SK-N-SH (cell line): ENCODE results near the gene AMPD2. TPM values are rescaled to one million over a fixed set of nuclear protein-coding genes. Genes with fewer than 3 reads are reported as not detected.

Source experiments
- CTCF ChIA-PET: fragments of 300-600, 350-600 bp; formaldehyde crosslinking; extraction: SDS; loops from one replicate; lab custom pipeline; 2021; lab: Yijun Ruan, JAX
- POLR2A ChIA-PET: fragments of 350-600 bp; sonication (Branson Sonifier 250); formaldehyde crosslinking; extraction: SDS; loops from one replicate; lab custom pipeline; 2020; ENCODE audit warnings: antibody characterized with exemption, inconsistent platforms; lab: Yijun Ruan, JAX
- DNase-seq: peaks from one replicate; pipeline ENCODE4 v3.0.0; 2012
- H2AFZ ChIP-seq: fragments of 200-600 bp; sonication (generic); 2 replicates; pipeline ENCODE4 v1.8.1; 2016; ENCODE audit warnings: antibody characterized with exemption, mild to moderate bottlenecking, low read depth
- H3F3A ChIP-seq: fragments of 200-600 bp; sonication (generic); replicated peaks from 2 replicates; pipeline ENCODE3; 2016; ENCODE audit warnings: antibody characterized with exemption, mild to moderate bottlenecking; ENCODE audit not compliant: insufficient read depth
- H3K27ac ChIP-seq, 2 experiments: fragments of 200-500 bp in 1 of 2; fragments of 200-600 bp in 1 of 2; sonication (Bioruptor generic) in 1 of 2; sonication (generic), shearing (Covaris generic) in 1 of 2; 2 replicates each; pipeline versions ENCODE4 v1.5.1 to v1.6.1; 2014 to 2016; ENCODE audit warnings: low read depth in 2 of 2, inconsistent platforms in 1 of 2, low read length in 1 of 2, mild to moderate bottlenecking in 1 of 2, mixed read lengths in 1 of 2
- H3K27me3 ChIP-seq: fragments of 200-600 bp; sonication (generic), shearing (Covaris generic); 2 replicates; pipeline ENCODE4 v1.6.1; 2016; ENCODE audit warnings: mixed run types; ENCODE audit not compliant: insufficient read depth
- H3K36me3 ChIP-seq, 2 experiments: fragments of 200-500 bp in 1 of 2; fragments of 200-600 bp in 1 of 2; sonication (Bioruptor generic) in 1 of 2; sonication (generic) in 1 of 2; replicated peaks in 1 of 2; 2 replicates each; pipeline versions ENCODE3 to v1.5.1; 2014 to 2016; ENCODE audit warnings: low read length in 1 of 2, mild to moderate bottlenecking in 1 of 2; ENCODE audit not compliant: insufficient read depth in 2 of 2, control insufficient read depth in 1 of 2
- H3K4me1 ChIP-seq, 2 experiments: fragments of 200-500 bp in 1 of 2; fragments of 200-600 bp in 1 of 2; sonication (Bioruptor generic) in 1 of 2; sonication (generic), shearing (Covaris generic) in 1 of 2; 2 replicates each; pipeline versions ENCODE4 v1.5.1 to v1.6.1; 2014 to 2016; ENCODE audit warnings: low read depth in 1 of 2, low read length in 1 of 2, mixed run types in 1 of 2; ENCODE audit not compliant: insufficient read depth in 2 of 2, control insufficient read depth in 1 of 2
- H3K4me2 ChIP-seq: fragments of 200-600 bp; sonication (generic), shearing (Covaris generic); 2 replicates; pipeline ENCODE4 v1.6.1; 2017; ENCODE audit warnings: mixed run types
- H3K4me3 ChIP-seq, 2 experiments: fragments of 200-500 bp in 1 of 2; fragments of 200-600 bp in 1 of 2; sonication (Bioruptor generic) in 1 of 2; sonication (generic), shearing (Covaris generic) in 1 of 2; 2 replicates each; pipeline versions ENCODE4 v1.5.1 to v1.8.1; 2014 to 2016; ENCODE audit warnings: low read depth in 2 of 2, inconsistent platforms in 1 of 2, low read length in 1 of 2, mild to moderate bottlenecking in 1 of 2, mixed read lengths in 1 of 2, moderate library complexity in 1 of 2
- H3K79me2 ChIP-seq: fragments of 200-600 bp; sonication (generic); 2 replicates; pipeline ENCODE4 v1.8.1; 2017; ENCODE audit warnings: mild to moderate bottlenecking; ENCODE audit not compliant: insufficient read depth
- H3K9ac ChIP-seq: fragments of 200-600 bp; sonication (generic); 2 replicates; pipeline ENCODE4 v1.6.1; 2017; ENCODE audit warnings: mixed run types
- H3K9me2 ChIP-seq: fragments of 200-600 bp; sonication (generic); 2 replicates; pipeline ENCODE4 v1.6.1; 2017; ENCODE audit warnings: mixed run types
- H3K9me3 ChIP-seq: fragments of 200-600 bp; sonication (generic); 2 replicates; pipeline ENCODE4 v1.6.1; 2017; ENCODE audit warnings: mixed run types, mild to moderate bottlenecking, moderate library complexity
- H4K20me1 ChIP-seq: fragments of 200-600 bp; sonication (generic); 2 replicates; pipeline ENCODE4 v1.6.1; 2017; ENCODE audit warnings: mild to moderate bottlenecking, mixed run types; ENCODE audit not compliant: insufficient read depth
- CTCF ChIP-seq: fragments of 200-600 bp; sonication (generic); IDR thresholded peaks from 2 replicates; pipeline ENCODE4 v1.6.1; 2017; ENCODE audit warnings: antibody characterized with exemption, mild to moderate bottlenecking, moderate library complexity
- ELF1 ChIP-seq: IDR thresholded peaks from 2 replicates; pipeline ENCODE4 v1.4.0; 2012
- EP300 ChIP-seq, 2 experiments: IDR thresholded peaks; 2 replicates each; pipeline versions ENCODE4 v1.4.0 to v1.6.1; 2012; ENCODE audit warnings: borderline replicate concordance in 1 of 2, low read depth in 1 of 2, low read length in 1 of 2
- EZH2phosphoT487 ChIP-seq: fragments of 200-600 bp; sonication (generic); IDR thresholded peaks from 2 replicates; pipeline ENCODE4 v1.6.1; 2017; ENCODE audit warnings: low read depth, mixed run types, mild to moderate bottlenecking, antibody characterized with exemption, moderate library complexity, borderline replicate concordance
- IRF3 ChIP-seq: fragments of 150-350 bp; IDR thresholded peaks from 2 replicates; pipeline ENCODE4 v1.6.1; 2016; ENCODE audit warnings: mild to moderate bottlenecking, low read depth, low read length
- NFIC ChIP-seq: IDR thresholded peaks from 2 replicates; pipeline ENCODE4 v1.4.0; 2012; ENCODE audit warnings: borderline replicate concordance
- POLR2AphosphoS5 ChIP-seq: IDR thresholded peaks from 2 replicates; pipeline ENCODE4 v1.6.1; 2012; ENCODE audit warnings: low read depth, low read length
- RCOR1 ChIP-seq: fragments of 150-350 bp; IDR thresholded peaks from 2 replicates; pipeline ENCODE4 v1.6.1; 2017; ENCODE audit warnings: antibody characterized with exemption, low read length
- RFX5 ChIP-seq: IDR thresholded peaks from 2 replicates; pipeline ENCODE4 v1.6.1; 2012; ENCODE audit warnings: mild to moderate bottlenecking, improper control_type of control experiment, low read length
- RXRA ChIP-seq: IDR thresholded peaks from 2 replicates; pipeline ENCODE4 v1.4.0; 2012; ENCODE audit warnings: low read depth, mild to moderate bottlenecking, borderline replicate concordance
- USF2 ChIP-seq: fragments of 150-350 bp; IDR thresholded peaks from 2 replicates; pipeline ENCODE4 v1.6.1; 2017; ENCODE audit warnings: antibody characterized with exemption, low read length, low read depth, borderline replicate concordance
- YY1 ChIP-seq: IDR thresholded peaks from 2 replicates; pipeline ENCODE4 v1.4.0; 2012; ENCODE audit warnings: low read depth, mild to moderate bottlenecking
- WGBS: methylation state at CpG from one replicate; pipeline ENCODE4 v1.1.6; 2017; ENCODE audit warnings: low lambda C conversion rate; 5-methylcytosine and 5-hydroxymethylcytosine counted together
- polyA plus RNA-seq, 3 experiments: library from polyadenylated mRNA; depleted of rRNA; stranded (reverse); fragments of >200 nt; gene quantifications; 2 replicates each; pipeline ENCODE4 v1.2.3, GENCODE V29; 2012
- TF ChIP-seq, protein P1 (sequence below): IDR thresholded peaks from 2 replicates; pipeline ENCODE4 v1.4.0; 2012; ENCODE audit warnings: low read depth
- TF ChIP-seq, protein P2 (sequence below): IDR thresholded peaks from 2 replicates; pipeline ENCODE4 v1.4.0; 2012; ENCODE audit warnings: low read depth, borderline replicate concordance
- TF ChIP-seq, protein P3 (sequence below): IDR thresholded peaks from 2 replicates; pipeline ENCODE4 v1.6.1; 2012; ENCODE audit warnings: mild to moderate bottlenecking, low read depth, low read length, moderate library complexity

The AMPD2 gene
- polyA plus RNA-seq, 1 of the 3 experiments (the other 2 are of a cell fraction), result 59.1 TPM

DNA sequence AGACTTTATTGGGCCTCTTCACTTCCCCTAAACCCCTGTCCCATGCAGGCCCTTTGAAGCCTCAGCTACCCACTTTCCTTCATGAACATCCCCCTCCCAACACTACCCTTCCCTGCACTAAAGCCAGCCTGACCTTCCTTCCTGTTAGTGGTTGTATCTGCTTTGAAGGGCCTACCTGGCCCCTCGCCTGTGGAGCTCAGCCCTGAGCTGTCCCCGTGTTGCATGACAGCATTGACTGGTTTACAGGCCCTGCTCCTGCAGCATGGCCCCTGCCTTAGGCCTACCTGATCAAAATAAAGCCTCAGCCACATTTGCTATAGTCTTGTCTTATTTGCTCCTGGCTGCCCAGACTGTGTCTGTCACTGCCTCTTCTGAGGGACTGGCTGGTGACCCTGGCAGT is 41.8 kb downstream of the AMPD2 start:
- H3F3A ChIP-seq, result no peaks in the 10 kb centered on the region
- H3K9ac ChIP-seq, result no peak overlapping the region
- H2AFZ ChIP-seq, result no peak overlapping the region
- TF ChIP-seq IRF3 (no peak), RCOR1 (no peak), EZH2phosphoT487 (no peak), NFIC (no peak), CTCF (no peak), YY1 (no peak), RXRA (no peak), RFX5 (no peak)
- TF ChIP-seq, protein P1, sequence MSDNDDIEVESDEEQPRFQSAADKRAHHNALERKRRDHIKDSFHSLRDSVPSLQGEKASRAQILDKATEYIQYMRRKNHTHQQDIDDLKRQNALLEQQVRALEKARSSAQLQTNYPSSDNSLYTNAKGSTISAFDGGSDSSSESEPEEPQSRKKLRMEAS, result no peak
- H3K4me3 ChIP-seq, result no peak overlapping the region
- DNase-seq, result no peak
- H3K27ac ChIP-seq, result no peak overlapping the region
- 82% methylated on average over 2 of the region's 2 CpGs for WGBS
- POLR2A ChIA-PET, result no interaction called here
- peaks cover 0 to 10% of the 10 kb centered on the region in 2 experiments for H3K36me3 ChIP-seq
- H3K27me3 ChIP-seq, result no peaks in the 10 kb centered on the region
- no peaks in the 10 kb centered on the region for H3K79me2 ChIP-seq
- H3K9me2 ChIP-seq, result no peaks in the 10 kb centered on the region
- no peaks in the 10 kb centered on the region for H4K20me1 ChIP-seq
- no peak overlapping the region for H3K4me2 ChIP-seq
- H3K4me1 ChIP-seq, result peaks cover 4 to 7% of the 10 kb centered on the region in 2 experiments; a peak in 2 of 4 replicates
- CTCF ChIA-PET, result interaction anchor here (0.9 to 2.5 kb wide), 4 partner anchors 11 to 115 kb away, joined by 3 to 8 read pairs (median 4); no protein-coding TSS in a partner anchor
- no peaks in the 10 kb centered on the region for H3K9me3 ChIP-seq

GRCh38 chr1:109664671-109665070 is 45.0 kb downstream of the AMPD2 start:
- Histone ChIP-seq H3K36me3 (peaks cover 0 to 4% of the 10 kb centered on the region in 2 experiments), H3K79me2 (no peaks in the 10 kb centered on the region), H3K9ac (no peak overlapping the region), H3K4me1 (peaks cover 7% of the 10 kb centered on the region in 2 experiments; a peak in 2 of 4 replicates), H4K20me1 (no peaks in the 10 kb centered on the region), H3K9me3 (no peaks in the 10 kb centered on the region), H3F3A (no peaks in the 10 kb centered on the region), H3K27me3 (no peaks in the 10 kb centered on the region), H3K4me2 (no peak overlapping the region), H3K9me2 (no peaks in the 10 kb centered on the region), H3K27ac (no peak overlapping the region), H3K4me3 (no peak overlapping the region), H2AFZ (no peak overlapping the region)
- DNase-seq, result no peak
- WGBS, result 87% methylated on average over 1 of the region's 1 CpG
- ChIA-PET POLR2A (no interaction called here), CTCF (no interaction called here)
- TF ChIP-seq, protein P2, sequence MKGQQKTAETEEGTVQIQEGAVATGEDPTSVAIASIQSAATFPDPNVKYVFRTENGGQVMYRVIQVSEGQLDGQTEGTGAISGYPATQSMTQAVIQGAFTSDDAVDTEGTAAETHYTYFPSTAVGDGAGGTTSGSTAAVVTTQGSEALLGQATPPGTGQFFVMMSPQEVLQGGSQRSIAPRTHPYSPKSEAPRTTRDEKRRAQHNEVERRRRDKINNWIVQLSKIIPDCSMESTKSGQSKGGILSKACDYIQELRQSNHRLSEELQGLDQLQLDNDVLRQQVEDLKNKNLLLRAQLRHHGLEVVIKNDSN, result no peak
- no peak for TF ChIP-seq ELF1
- TF ChIP-seq, protein P3, sequence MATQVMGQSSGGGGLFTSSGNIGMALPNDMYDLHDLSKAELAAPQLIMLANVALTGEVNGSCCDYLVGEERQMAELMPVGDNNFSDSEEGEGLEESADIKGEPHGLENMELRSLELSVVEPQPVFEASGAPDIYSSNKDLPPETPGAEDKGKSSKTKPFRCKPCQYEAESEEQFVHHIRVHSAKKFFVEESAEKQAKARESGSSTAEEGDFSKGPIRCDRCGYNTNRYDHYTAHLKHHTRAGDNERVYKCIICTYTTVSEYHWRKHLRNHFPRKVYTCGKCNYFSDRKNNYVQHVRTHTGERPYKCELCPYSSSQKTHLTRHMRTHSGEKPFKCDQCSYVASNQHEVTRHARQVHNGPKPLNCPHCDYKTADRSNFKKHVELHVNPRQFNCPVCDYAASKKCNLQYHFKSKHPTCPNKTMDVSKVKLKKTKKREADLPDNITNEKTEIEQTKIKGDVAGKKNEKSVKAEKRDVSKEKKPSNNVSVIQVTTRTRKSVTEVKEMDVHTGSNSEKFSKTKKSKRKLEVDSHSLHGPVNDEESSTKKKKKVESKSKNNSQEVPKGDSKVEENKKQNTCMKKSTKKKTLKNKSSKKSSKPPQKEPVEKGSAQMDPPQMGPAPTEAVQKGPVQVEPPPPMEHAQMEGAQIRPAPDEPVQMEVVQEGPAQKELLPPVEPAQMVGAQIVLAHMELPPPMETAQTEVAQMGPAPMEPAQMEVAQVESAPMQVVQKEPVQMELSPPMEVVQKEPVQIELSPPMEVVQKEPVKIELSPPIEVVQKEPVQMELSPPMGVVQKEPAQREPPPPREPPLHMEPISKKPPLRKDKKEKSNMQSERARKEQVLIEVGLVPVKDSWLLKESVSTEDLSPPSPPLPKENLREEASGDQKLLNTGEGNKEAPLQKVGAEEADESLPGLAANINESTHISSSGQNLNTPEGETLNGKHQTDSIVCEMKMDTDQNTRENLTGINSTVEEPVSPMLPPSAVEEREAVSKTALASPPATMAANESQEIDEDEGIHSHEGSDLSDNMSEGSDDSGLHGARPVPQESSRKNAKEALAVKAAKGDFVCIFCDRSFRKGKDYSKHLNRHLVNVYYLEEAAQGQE, result no peak
- TF ChIP-seq EP300 (IDR thresholded peaks at IDR 0.05; ENCODE audit: borderline replicate concordance in 1 of 2, low read depth in 1 of 2, low read length in 1 of 2), result no peak
- no peak for TF ChIP-seq EZH2phosphoT487
- no peak for TF ChIP-seq USF2
- TF ChIP-seq YY1, result no peak
- no peak for TF ChIP-seq CTCF
- no peak for TF ChIP-seq POLR2AphosphoS5
